ENCODE measurements around the gene FGF16.
"Not testable (repeated sequence)": the region's sequence is repeated elsewhere in the genome, so short reads cannot be mapped to it uniquely, and the experiment has no call there.

Gene FGF16

DNA sequence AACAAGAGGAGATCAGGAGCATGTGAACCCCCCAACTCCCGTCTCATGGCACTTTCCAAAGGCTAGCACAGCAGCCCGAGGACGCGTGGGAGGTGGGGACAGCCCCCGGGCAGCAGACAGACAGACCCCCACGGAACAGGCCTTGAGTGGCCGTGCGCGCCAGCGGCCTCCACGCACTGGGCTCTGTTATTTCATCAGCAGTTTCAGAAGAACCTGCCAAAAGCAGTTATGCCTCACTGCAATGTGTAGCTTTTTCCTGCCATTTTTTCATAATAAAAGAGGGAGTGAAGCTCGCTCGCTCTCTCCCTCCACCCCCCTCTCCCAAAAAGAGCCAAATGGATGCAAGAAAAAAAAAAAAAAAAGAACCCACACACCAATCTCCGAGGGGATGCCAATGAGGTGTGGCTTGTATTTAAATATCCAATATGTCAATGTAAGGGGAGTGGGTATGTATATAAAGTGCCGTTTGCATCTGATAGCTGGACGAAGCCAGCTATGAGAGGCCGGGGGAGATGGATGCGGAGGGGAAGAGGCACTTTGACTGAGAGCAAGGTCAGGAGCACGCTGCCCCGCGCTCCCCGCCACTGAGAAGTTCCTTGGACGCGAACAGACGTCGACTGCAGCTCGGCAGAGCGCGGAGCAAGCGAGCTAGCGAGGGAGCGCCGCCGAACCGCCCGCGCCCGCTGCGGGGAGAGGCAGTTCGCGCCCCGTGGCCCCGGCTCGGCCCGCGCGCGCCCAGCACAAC, at the start of gene FGF16:
FGF16 (plus strand) TSS at position 482 of the 745 bp plus-strand sequence. CDS start 286 bp downstream, outside the sequence.
- H3K4me3 ChIP-seq = peak within 1 kb of the TSS; percentile 60
- no peak for TF ChIP-seq Cebpa-rat (IDR thresholded peaks at IDR 0.05)
- H3K9ac ChIP-seq = no peak within 1 kb of the TSS
- H3K27ac ChIP-seq = no peak within 1 kb of the TSS
- no peaks in the 10 kb centered on the region for H3K36me3 ChIP-seq
- H3K4me1 ChIP-seq = peaks cover 23% of the 10 kb centered on the region
- H3K27me3 ChIP-seq = peaks cover 93% of the 10 kb centered on the region
- H3K9me3 ChIP-seq = peaks cover 5% of the 10 kb centered on the region; the same call in 1 of the 2 replicates
- H4K20me1 ChIP-seq = peaks cover 6% of the 10 kb centered on the region; the same call in 1 of the 2 replicates
- peak within 1 kb of the TSS; percentile 77 for H3K4me2 ChIP-seq

- H3K27ac ChIP-seq = no peak overlapping the region
- H3K27me3 ChIP-seq = peaks cover 44% of the 10 kb centered on the region
- no peak overlapping the region for H3K4me2 ChIP-seq
- no peak for TF ChIP-seq Cebpa-rat (IDR thresholded peaks at IDR 0.05)
- no peak overlapping the region for H3K9ac ChIP-seq
- H3K36me3 ChIP-seq = no peaks in the 10 kb centered on the region
- H3K4me3 ChIP-seq = no peak overlapping the region
- H3K4me1 ChIP-seq = no peaks in the 10 kb centered on the region
- H4K20me1 ChIP-seq = no peaks in the 10 kb centered on the region
- H3K9me3 ChIP-seq = no peaks in the 10 kb centered on the region
Measured at GRCh38 chrX:77398330-77398954, 48.7 kb upstream of the FGF16 start.

- Histone ChIP-seq H3K9ac (no peak overlapping the region), H3K27me3 (peaks cover 43% of the 10 kb centered on the region), H3K4me3 (no peak overlapping the region), H3K27ac (no peak overlapping the region), H4K20me1 (no peaks in the 10 kb centered on the region), H3K4me1 (no peaks in the 10 kb centered on the region), H3K9me3 (peaks cover 1% of the 10 kb centered on the region), H3K36me3 (no peaks in the 10 kb centered on the region), H3K4me2 (no peak overlapping the region)
- TF ChIP-seq Cebpa-rat (IDR thresholded peaks at IDR 0.05) = no peak
Measured at GRCh38 chrX:77404419-77404818, 42.8 kb upstream of the FGF16 start.

- Histone ChIP-seq H3K27me3 (peaks cover 48% of the 10 kb centered on the region), H3K9me3 (peaks cover 10% of the 10 kb centered on the region)
- H4K20me1 ChIP-seq, H3K4me2 ChIP-seq, H3K9ac ChIP-seq, H3K4me3 ChIP-seq, H3K27ac ChIP-seq, H3K4me1 ChIP-seq, H3K36me3 ChIP-seq: not testable (repeated sequence)
Measured at GRCh38 chrX:77407821-77408220, 39.4 kb upstream of the FGF16 start.

- Histone ChIP-seq H3K4me2 (no peak overlapping the region), H3K36me3 (no peaks in the 10 kb centered on the region), H3K27ac (no peak overlapping the region), H4K20me1 (no peaks in the 10 kb centered on the region; the same call in 1 of the 2 replicates), H3K27me3 (peaks cover 49% of the 10 kb centered on the region), H3K4me1 (no peaks in the 10 kb centered on the region), H3K9ac (no peak overlapping the region), H3K4me3 (no peak overlapping the region), H3K9me3 (peaks cover 10% of the 10 kb centered on the region)
- TF ChIP-seq Cebpa-rat (IDR thresholded peaks at IDR 0.05) = no peak
Measured at GRCh38 chrX:77412631-77413030, 34.6 kb upstream of the FGF16 start.

- Histone ChIP-seq H3K9me3 (peaks cover 4% of the 10 kb centered on the region; the same call in 1 of the 2 replicates), H3K27ac (no peak overlapping the region), H3K4me2 (no peak overlapping the region), H3K9ac (no peak overlapping the region), H3K4me3 (no peak overlapping the region), H3K36me3 (no peaks in the 10 kb centered on the region), H4K20me1 (no peaks in the 10 kb centered on the region; the same call in 1 of the 2 replicates), H3K4me1 (no peaks in the 10 kb centered on the region), H3K27me3 (peaks cover 49% of the 10 kb centered on the region)
- no peak for TF ChIP-seq Cebpa-rat (IDR thresholded peaks at IDR 0.05)
Measured at GRCh38 chrX:77415161-77415560, 32.0 kb upstream of the FGF16 start.

GRCh38 chrX:77415882-77416281, 31.3 kb upstream of the FGF16 start:
- H3K27ac ChIP-seq = no peak overlapping the region
- no peak overlapping the region for H3K9ac ChIP-seq
- peaks cover 7% of the 10 kb centered on the region; the same call in 1 of the 2 replicates for H3K9me3 ChIP-seq
- H3K36me3 ChIP-seq = no peaks in the 10 kb centered on the region
- H4K20me1 ChIP-seq = no peaks in the 10 kb centered on the region; the same call in 1 of the 2 replicates
- no peak for TF ChIP-seq Cebpa-rat (IDR thresholded peaks at IDR 0.05)
- H3K4me2 ChIP-seq = no peak overlapping the region
- no peaks in the 10 kb centered on the region for H3K4me1 ChIP-seq
- peaks cover 52% of the 10 kb centered on the region for H3K27me3 ChIP-seq
- no peak overlapping the region for H3K4me3 ChIP-seq

DNA sequence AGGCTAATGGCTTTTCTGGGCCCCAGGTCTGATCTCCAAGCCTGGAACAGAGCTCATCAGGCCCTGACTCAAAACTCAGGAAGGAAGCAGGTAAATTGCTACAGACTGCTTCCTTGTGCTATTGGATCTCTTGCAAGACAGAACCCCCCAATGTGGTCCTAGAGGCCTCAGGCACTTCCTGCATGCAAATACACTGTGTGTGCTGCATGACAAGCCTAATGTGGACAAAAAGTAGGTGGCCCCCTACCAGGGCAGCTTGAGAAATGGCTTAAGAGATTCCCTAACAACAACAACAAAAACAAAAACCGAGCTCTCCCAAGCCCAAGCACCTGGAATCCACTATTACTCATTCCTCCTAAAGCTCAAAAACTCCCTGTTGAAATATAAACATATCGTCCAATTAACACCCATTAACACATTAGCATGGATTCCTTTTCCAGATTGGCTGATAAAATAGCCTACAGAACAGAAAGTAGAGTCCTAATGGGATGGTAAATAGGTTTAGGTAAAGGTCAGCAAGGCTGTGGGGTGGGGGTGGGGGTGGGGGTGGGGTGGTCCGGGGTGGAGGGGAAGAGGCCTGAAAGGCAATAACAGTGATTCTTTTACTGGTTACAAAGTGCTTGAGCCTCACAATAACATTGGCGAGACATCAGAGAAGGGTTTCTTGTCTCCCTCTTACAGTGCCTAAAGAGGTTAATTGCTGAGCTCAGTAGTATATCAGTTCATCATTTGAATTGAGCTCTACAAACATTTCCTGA, 24.1 kb upstream of the FGF16 start:
- H3K4me2 ChIP-seq = no peak overlapping the region
- H3K27me3 ChIP-seq = peaks cover 71% of the 10 kb centered on the region
- H3K4me3 ChIP-seq = no peak overlapping the region
- H3K4me1 ChIP-seq = no peaks in the 10 kb centered on the region
- TF ChIP-seq Cebpa-rat (IDR thresholded peaks at IDR 0.05) = no peak
- H3K9me3 ChIP-seq = peaks cover 7% of the 10 kb centered on the region; the same call in 1 of the 2 replicates
- no peaks in the 10 kb centered on the region for H3K36me3 ChIP-seq
- no peaks in the 10 kb centered on the region for H4K20me1 ChIP-seq
- H3K9ac ChIP-seq = no peak overlapping the region
- H3K27ac ChIP-seq = no peak overlapping the region

DNA sequence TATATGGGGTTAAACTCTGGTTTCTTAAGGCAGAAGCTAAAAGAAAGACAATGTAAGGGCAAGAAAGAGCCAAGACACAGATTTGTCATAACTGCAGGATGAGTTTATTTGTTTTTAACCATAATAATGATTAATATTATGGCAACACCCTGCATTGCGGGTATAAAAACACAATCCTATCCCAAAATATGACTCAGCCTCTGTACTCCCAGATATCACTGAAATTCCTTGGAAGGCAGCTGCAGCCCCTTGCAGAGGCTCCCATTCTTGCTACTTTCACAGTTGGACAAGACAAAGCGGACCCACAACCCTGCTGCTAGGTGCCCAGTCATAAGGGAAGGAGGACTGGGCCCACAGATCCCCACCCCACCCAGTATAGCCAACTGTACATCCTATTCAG, 20.4 kb upstream of the FGF16 start:
- Histone ChIP-seq H3K4me2 (no peak overlapping the region), H3K4me1 (no peaks in the 10 kb centered on the region), H3K27ac (no peak overlapping the region), H4K20me1 (no peaks in the 10 kb centered on the region; the same call in 1 of the 2 replicates), H3K4me3 (no peak overlapping the region), H3K9ac (no peak overlapping the region), H3K27me3 (peaks cover 80% of the 10 kb centered on the region), H3K9me3 (no peaks in the 10 kb centered on the region), H3K36me3 (no peaks in the 10 kb centered on the region)
- no peak for TF ChIP-seq Cebpa-rat (IDR thresholded peaks at IDR 0.05)

- Histone ChIP-seq H3K4me1 (no peaks in the 10 kb centered on the region), H3K4me3 (no peak overlapping the region), H3K4me2 (no peak overlapping the region), H3K27me3 (peaks cover 84% of the 10 kb centered on the region), H3K27ac (no peak overlapping the region), H3K9ac (no peak overlapping the region), H3K36me3 (no peaks in the 10 kb centered on the region), H4K20me1 (no peaks in the 10 kb centered on the region; the same call in 1 of the 2 replicates), H3K9me3 (no peaks in the 10 kb centered on the region)
- TF ChIP-seq Cebpa-rat (IDR thresholded peaks at IDR 0.05) = no peak
Measured at GRCh38 chrX:77427611-77428010, 19.6 kb upstream of the FGF16 start.

All from BLaER1 (cell line).